ENCODE results near the gene PDZD7. TPM values are rescaled to one million over a fixed set of nuclear protein-coding genes. Genes with fewer than 3 reads are reported as not detected.

The PDZD7 gene
- total and polyA plus RNA-seq, 9 of the 15 experiments (the other 6 are each of a cell fraction or from before 2014, with no cell fraction given), result 0.04 to 0.24 (median 0.08) TPM; not detected in 3

DNA sequence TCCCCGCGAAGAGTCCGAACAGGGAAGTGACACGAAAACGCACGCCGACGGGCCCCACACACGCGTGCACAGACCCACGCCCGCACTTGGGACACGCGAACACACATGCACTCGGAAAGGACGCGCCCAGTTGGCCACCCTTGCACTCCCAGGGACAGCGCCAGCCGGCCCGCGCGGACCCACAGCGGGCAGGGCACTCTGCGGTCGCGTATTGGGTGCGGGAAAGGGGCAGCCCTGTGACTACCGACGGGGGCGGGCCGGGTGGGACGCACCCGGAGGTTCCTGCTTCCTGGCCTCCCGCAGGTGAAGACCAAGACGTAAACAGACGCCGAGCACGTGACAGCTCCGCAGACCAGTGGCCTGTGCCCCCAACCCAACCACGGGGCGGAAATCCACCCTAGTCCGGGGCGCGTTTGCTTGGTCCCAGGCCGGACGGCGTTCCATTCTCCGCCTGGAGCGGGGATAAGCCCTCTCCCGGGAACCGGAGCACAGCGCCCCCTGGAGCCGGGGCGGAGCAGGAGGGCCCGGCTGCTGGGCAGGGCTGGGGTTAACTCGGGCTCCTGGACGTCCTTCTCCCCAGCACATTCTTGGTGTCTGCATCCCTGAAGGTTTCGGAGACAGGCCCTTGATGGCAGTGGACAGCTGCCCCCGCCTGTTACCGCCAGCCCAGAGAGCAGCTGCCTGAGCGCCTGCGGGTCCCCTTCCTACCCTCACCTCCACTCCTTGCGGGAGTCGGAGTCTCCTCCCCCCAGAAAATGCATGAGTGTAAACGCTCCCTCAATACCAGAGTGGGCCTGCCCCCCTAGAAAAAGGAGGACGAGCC is 33.4 kb downstream of the PDZD7 start (continued):
- TF ChIP-seq, protein P1, sequence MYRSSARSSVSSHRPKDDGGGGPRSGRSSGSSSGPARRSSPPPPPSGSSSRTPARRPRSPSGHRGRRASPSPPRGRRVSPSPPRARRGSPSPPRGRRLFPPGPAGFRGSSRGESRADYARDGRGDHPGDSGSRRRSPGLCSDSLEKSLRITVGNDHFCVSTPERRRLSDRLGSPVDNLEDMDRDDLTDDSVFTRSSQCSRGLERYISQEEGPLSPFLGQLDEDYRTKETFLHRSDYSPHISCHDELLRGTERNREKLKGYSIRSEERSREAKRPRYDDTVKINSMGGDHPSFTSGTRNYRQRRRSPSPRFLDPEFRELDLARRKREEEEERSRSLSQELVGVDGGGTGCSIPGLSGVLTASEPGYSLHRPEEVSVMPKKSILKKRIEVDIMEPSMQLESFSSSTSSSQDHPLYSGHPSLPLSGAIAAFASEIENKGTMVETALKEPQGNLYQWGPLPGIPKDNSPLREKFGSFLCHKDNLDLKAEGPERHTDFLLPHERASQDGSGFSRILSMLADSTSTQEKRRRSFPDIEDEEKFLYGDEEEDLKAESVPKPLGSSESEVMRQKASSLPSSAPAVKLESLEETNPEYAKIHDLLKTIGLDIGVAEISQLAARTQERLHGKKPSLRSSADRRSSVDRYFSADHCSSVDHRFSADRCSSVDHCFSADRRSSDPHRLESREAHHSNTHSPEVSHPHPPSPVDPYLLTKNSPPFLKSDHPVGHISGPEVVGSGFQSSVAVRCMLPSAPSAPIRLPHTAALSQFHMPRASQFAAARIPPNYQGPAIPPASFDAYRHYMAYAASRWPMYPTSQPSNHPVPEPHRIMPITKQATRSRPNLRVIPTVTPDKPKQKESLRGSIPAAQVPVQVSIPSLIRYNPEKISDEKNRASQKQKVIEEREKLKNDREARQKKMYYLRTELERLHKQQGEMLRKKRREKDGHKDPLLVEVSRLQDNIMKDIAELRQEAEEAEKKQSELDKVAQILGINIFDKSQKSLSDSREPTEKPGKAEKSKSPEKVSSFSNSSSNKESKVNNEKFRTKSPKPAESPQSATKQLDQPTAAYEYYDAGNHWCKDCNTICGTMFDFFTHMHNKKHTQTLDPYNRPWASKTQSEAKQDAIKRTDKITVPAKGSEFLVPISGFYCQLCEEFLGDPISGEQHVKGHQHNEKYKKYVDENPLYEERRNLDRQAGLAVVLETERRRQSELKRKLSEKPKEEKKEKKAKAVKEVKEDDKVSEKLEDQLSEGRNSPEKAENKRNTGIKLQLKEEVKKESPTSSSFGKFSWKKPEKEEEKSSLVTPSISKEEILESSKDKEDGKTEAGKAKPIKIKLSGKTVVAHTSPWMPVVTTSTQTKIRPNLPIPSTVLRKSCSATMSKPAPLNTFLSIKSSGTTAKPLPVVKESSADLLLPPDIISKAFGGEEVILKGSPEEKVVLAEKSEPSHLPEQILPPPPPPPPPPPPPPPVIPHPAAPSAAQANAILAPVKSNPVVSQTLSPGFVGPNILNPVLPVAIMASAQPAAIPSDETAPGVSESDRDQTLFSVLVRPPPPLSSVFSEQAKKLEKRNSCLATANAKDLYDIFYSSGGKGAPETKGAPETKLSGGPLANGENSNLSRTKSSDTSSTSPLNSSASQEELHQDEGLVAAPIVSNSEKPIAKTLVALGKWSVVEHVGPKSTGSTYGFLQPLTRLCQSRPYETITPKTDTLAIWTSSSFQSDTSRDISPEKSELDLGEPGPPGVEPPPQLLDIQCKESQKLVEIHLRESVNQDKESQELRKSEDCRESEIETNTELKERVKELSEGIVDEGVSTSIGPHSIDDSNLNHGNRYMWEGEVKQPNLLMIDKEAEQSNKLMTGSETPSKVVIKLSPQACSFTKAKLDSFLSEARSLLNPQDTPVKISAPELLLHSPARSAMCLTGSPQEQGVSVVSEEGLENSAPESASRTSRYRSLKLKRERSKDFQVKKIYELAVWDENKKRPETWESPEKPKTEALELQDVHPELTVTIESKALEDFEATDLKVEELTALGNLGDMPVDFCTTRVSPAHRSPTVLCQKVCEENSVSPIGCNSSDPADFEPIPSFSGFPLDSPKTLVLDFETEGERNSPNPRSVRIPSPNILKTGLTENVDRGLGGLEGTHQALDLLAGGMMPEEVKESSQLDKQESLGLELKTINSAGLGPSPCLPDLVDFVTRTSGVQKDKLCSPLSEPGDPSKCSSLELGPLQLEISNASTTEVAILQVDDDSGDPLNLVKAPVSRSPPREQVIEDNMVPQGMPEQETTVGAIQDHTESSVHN (IDR thresholded peaks at IDR 0.05; ENCODE audit: borderline replicate concordance in 1 of 2, low read depth in 1 of 2), result no peak
- no peak for TF ChIP-seq ARID3A (IDR thresholded peaks at IDR 0.05; ENCODE audit: borderline replicate concordance, low read depth, low read length)
- TF ChIP-seq LEF1 (IDR thresholded peaks at IDR 0.05), result no peak
- TF ChIP-seq ZBTB49 (CRISPR knock-in tag; IDR thresholded peaks at IDR 0.05; ENCODE audit: borderline replicate concordance), result no peak
- TF ChIP-seq EZH2 (IDR thresholded peaks at IDR 0.05; ENCODE audit: borderline replicate concordance, low read depth, low read length), result no peak
- no peak for TF ChIP-seq HNRNPH1 (optimal IDR thresholded peaks at IDR 0.05; ENCODE audit: low read depth, low read length)
- no peak for TF ChIP-seq CBX2 (IDR thresholded peaks at IDR 0.05; ENCODE audit: insufficient read depth, low read length, poor library complexity, severe bottlenecking)
- TF ChIP-seq JUND (IDR thresholded peaks at IDR 0.05; ENCODE audit: borderline replicate concordance, low read depth, low read length), result no peak
- TF ChIP-seq JUND (tag; IDR thresholded peaks at IDR 0.05; ENCODE audit: borderline replicate concordance, low read depth, low read length), result no peak
- no peak for TF ChIP-seq SNRNP70 (optimal IDR thresholded peaks at IDR 0.05; ENCODE audit: low read depth, low read length)
- no peak for TF ChIP-seq ZNF354B (CRISPR knock-in tag; IDR thresholded peaks at IDR 0.05)
- no peak for TF ChIP-seq ZNF347 (CRISPR knock-in tag; IDR thresholded peaks at IDR 0.05; ENCODE audit: low read depth)
- no peak for TF ChIP-seq CCAR2 (IDR thresholded peaks at IDR 0.05; ENCODE audit: low read depth, low read length)
